Femur (tissue), 1 donor: Measurements from ENCODE around the gene PRAMEF13.
"Not testable (repeated sequence)": the region's sequence is repeated elsewhere in the genome, so short reads cannot be mapped to it uniquely, and the experiment has no call there.

Source experiments
- DNase-seq: peaks from one replicate; pipeline ENCODE4 v3.0.0-alpha.2; 2017

The PRAMEF13 gene

DNA sequence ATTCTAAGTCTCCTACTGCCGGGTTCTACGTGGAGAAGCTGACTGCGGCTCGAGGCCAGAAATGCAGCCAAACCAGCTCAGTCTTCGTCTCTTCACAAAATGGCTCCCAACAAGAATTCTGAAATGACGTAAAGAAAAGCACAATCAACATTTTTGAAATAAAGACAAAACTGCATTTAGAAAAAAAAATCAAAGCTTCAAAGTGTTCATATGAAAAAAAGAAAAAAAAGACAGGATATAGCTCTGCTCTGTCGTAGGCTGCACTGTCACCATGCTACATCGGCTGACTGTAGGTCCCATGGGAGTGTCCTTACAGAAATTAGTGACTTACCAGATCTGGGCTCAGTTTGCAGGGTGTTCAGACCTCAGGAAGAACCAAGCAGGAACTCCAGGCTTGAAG is 35.7 kb downstream of the PRAMEF13 start, which contains the start of gene HNRNPCL4:
Gene HNRNPCL4 (minus strand): TSS at position 101 of the 400 bp plus-strand sequence. CDS start 164 bp downstream, outside the sequence.
- not testable (repeated sequence) for DNase-seq

DNA sequence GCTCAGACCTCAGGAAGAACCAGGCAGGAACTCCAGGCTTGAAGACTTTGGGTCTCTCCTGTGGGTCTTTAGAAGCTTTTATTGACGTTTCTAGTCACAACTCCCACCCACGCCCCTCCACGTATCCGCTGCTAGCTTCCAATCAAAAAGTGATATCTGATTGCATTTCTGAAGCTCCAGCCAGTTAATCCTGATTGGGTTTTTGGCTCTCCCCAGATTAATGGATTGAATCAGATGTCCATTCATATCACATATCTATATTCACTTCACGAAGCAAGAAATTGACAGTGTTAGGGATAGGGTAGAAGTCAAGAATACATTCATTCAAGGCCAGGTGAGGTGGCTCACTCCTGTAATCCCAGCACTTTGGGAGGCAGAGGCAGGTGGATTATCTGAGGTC is 45.3 kb downstream of the PRAMEF13 start, which contains the start of gene PRAMEF26:
Gene PRAMEF26 (minus strand): TSS at position 101 of the 400 bp plus-strand sequence. CDS start 2,914 bp downstream, outside the sequence.
- DNase-seq = not testable (repeated sequence)
